HL-60/S4 (cell line): Measurements from ENCODE around the gene RAI2.

Source experiments
- in situ Hi-C: fragments of 300-500 bp; cut with MboI; formaldehyde crosslinking; loops from 2 replicates; pipeline ENCODE4 v1.14.3; 2022; ENCODE audit warnings: low sequenced_read_pairs

The RAI2 gene

GRCh38 chrX:17860811-17861488 lies at the start of gene RAI2:
RAI2 (minus strand) TSS chrX:17861298; CDS start chrX:17802010, 59,288 bp downstream.
- in situ Hi-C loops: no loop called here

DNA sequence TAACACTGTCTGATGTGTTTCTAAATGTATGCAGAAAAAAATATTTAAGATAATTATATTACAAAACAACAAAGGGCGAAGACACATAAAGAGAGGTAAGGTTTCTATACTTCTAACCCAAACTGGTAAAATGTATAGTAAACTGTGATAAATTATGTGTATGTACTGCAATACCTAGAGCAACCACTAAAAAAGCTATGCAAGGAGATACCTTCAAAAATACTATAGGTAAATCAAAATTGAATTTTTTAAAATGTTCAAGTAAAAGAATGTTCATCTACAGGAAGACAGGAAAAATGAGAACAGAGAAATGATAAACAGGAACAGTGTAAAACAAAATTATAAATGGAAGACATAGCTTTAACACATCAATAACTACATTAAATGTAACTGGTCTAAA lies 27.3 kb upstream of the RAI2 start:
- in situ Hi-C loops: no loop called here

DNA sequence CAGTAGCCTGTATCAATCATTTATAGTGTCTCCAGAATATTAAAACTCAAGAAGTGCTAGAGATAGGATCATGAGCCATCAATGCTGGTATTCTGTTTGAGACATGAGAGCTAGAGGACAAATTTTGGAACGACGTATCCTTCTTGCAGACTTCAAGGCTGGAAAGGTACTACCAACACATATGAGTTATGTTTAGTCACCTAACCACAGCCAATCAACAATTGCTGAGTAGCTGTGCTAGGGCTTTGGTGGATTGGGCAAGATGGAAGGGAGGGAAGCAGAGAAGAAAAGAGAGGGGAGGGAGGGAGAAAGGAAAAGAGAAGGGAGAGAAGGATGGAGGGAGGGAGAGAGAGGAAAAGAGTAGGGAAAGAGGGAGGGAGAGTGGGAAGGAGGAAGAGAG lies 21.6 kb upstream of the RAI2 start:
- in situ Hi-C loops: no loop called here

GRCh38 chrX:17878028-17878670 lies 17.1 kb upstream of the RAI2 start:
- in situ Hi-C loops: no loop called here

- in situ Hi-C loops: no loop called here
Observed at GRCh38 chrX:17876135-17876534, 15.0 kb upstream of the RAI2 start.

- in situ Hi-C loops: no loop called here
Observed at GRCh38 chrX:17869580-17869979, 8.5 kb upstream of the RAI2 start.

DNA sequence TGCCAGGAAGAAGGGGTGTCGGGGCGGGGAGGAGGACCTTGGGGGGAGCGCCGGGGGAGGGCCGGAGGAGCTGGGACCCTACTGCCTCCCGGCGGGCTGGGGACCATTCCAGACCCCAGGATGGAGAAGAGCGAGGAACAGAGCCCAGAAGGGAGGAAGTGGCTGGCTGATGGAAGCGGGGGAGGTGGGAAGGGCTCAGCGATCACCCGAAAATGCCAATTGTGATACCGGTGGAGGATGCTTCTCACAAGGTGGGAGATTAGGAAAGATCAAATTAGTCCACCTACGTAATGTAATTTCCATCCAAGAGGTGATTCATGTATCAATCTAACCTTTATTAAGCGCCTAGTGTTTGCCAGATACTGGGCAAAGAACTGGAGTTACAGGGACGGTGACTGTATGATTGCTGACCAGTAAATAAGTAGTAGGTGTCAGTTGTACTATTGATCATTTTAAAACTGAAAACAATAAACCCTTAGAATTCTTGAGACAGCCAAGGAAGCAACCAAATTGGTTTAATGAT lies 452 bp upstream of the RAI2 start:
- in situ Hi-C loops: no loop called here

- in situ Hi-C loops: no loop called here
Observed at GRCh38 chrX:17860179-17860780, 818 bp downstream of the RAI2 start.

- in situ Hi-C loops: no loop called here
Observed at GRCh38 chrX:17859609-17860178, 1.4 kb downstream of the RAI2 start.

- in situ Hi-C loops: no loop called here
Observed at GRCh38 chrX:17854531-17854930, 6.6 kb downstream of the RAI2 start.

GRCh38 chrX:17854069-17854468 lies 7.0 kb downstream of the RAI2 start:
- in situ Hi-C loops: no loop called here

DNA sequence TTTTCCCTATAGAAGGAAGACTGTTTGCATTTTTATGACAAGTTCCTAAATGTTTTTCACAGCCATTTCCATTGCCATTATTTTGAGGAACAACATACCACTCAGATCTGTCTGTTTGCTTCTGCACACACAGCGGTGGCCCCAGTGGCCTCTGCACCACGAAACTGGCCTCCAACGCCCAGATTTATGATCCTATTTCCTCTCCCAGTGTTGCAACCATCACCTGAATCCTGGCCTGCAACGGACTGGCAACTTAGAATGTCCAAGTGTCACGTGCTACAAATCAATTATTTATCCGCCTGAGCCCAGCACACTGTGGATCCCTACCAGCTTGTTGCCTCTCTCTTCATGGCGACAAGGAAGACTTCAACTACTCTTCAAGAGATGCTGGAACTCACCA lies 9.2 kb downstream of the RAI2 start:
- in situ Hi-C loops: no loop called here

DNA sequence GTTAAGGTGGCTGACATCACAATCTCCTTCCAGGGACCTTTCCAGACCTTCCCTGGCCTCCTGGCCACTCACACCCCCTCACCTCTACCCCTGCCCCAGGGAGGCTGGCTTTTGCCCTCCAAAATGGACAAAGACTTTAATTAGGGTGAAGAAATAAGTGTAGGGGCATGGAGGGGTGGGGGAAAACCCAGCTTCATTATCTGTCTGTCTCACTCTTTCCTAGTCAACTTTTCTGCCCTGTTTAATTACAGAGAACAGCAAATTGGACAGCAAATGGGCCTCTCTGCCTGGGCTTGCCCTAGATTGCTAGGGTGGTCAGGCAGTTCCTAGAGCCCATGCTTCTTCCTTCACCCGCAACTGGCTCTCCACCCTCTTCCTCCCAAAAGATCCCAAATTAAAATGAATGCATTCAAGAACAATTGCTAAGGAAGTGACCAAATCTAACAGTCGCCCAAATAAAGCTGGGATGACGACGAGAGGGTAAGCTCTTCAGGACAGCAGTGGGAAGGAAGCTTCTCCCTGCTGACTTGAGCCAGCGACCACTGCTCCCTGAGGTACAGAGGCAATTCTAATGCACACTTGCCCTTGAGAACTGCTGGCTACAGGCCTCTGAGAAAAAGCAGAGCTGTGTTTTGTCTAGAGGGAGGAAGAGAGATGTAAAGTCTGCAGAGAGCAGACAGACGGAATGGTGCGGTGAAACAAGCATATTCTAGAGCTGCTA lies 12.4 kb downstream of the RAI2 start:
- in situ Hi-C loops: no loop called here

DNA sequence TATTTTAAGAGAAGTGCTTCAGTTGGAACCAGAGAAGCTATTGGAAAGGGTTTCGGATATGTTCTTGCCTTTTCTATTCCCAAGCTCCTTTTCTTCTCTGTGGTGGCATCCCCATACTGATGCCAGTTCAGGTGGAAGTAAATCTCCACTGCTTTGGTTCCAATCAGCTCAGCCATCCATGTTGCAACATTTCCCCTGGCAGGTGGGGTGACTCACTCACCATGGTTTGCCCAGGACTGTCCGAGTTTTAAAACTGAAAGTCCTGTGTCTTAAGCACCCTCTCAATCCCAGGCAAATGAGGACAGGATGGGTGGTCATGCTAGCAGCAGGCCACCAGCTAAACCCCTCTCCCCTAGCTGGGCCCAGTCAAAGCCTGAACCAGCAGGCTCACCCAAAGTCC lies 15.1 kb downstream of the RAI2 start:
- in situ Hi-C loops: no loop called here

GRCh38 chrX:17844236-17844635 lies 16.9 kb downstream of the RAI2 start:
- in situ Hi-C loops: no loop called here

DNA sequence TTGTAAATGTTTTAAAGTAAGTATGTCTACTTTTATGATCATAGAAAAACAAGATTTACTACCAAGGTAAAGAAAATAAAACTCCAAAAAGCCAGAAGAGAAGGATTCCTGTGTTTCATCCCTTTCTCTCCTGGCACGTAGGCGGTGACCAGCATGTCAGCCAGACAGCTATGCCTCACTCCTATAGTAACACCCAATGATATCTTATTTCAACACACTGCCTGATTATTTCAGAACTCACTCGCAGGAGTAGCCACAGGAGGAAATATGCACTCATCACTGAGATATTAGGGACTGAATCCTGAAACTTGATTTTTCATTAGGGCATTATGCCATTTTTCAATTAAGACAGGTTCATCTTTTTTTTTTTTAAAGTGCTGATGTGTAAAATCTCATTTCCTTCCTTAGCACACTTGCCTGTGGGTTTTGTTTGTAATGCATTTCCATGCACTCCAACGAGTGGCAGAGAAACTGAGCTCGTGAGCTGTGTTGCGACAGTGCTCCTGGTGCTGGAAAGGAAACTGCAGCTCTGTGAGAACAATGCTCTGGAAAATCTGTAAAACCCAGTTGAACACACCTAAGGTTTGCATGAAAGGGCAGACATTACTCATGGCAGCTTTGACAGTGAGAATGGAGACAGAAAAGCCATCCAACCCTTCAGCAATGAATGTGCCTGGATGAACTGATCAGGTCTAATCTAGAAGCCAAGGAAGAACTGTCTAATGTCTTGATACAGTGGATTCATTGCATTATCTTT lies 18.2 kb downstream of the RAI2 start:
- in situ Hi-C loops: no loop called here

- in situ Hi-C loops: no loop called here
Observed at GRCh38 chrX:17839269-17839668, 21.8 kb downstream of the RAI2 start.

DNA sequence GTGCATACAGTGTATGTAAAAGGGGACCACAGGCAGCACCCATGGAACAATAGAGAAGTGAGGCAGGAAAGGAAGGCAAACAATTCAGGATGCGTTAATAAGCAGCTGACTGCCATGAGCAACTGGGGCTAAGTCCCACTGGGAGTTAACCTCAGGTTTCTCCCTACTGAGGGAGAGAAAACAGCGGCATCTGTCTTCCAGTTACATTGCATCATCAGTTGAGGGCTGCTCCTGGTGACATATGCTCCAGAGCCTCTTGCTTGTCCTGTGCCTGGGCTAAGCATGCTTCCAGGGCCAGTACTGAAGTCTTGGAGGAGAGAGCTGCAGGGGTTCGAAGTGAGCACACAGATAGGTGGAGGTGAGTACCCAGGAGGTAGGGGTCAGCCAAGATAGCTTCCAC lies 24.3 kb downstream of the RAI2 start:
- in situ Hi-C loops: no loop called here

- in situ Hi-C loops: no loop called here
Observed at GRCh38 chrX:17833954-17834353, 27.1 kb downstream of the RAI2 start.

DNA sequence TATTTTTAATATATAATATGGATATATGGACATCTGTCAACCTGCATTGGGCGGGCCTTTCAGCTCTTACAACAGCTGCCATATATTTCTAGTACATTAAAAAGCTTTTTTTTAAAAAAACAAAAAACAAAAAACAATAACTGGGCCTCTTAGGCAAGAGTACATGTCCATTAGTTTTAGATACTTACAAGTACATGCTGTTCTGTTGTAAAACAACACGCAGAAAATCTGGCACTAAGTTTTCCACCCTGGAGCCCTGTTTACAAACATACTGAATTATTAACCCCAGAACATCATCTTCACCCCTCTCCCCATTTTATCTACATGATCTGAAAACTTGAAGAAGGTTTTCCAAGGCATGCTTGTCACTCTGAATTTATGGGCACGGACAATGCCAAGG lies 29.8 kb downstream of the RAI2 start:
- in situ Hi-C loops: no loop called here
